Suprapubic skin (tissue), 4 donors: ENCODE data around the gene LRRC27.

Experiments
- EP300 ChIP-seq: sonication (generic); formaldehyde crosslinking; IDR thresholded peaks from one replicate; pipeline ENCODE4 v1.6.1; 2017; ENCODE audit warnings: antibody characterized with exemption
- POLR2A ChIP-seq, 2 donors: fragments of 450-650 bp; IDR thresholded peaks; one replicate each; pipeline ENCODE4 v1.6.1; 2017; ENCODE audit warnings: antibody characterized with exemption in 2 of 2, mild to moderate bottlenecking in 2 of 2, moderate library complexity in 2 of 2
- POLR2AphosphoS5 ChIP-seq, 3 donors: sonication (generic); formaldehyde crosslinking; IDR thresholded peaks; one replicate each; pipeline ENCODE4 v1.6.1; 2017; ENCODE audit warnings: antibody characterized with exemption in 3 of 3
- TF ChIP-seq, protein P1 (sequence below), 2 donors: fragments of 200-600 bp in 1 of 2; fragments of 450-650 bp in 1 of 2; sonication (generic) in 1 of 2; IDR thresholded peaks; one replicate each; pipeline ENCODE4 v1.5.1; 2016 to 2019; ENCODE audit warnings: antibody characterized with exemption in 2 of 2, mild to moderate bottlenecking in 1 of 2, moderate library complexity in 1 of 2

DNA sequence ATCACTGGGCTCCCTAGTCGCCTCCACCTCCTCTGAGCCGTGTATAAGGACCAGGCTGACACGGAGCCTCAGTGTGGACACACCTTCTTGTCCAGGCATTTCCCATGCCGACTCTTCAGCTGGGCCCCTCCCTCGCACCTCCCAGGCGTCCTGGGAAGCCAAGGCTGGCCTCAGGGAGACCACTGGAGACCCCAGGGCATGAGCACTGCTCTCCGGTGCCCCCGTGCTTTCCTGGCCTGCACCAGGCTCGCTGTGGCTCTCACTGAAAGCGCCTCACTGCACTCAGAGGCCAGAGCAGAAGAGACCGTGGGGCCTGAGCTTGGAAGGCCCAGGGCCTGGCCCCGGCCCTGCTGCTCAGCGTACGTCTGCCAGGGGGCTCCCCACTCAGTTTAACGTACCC lies 31.4 kb downstream of the LRRC27 start:
- TF ChIP-seq POLR2AphosphoS5 (IDR thresholded peaks at IDR 0.05) (no peak), EP300 (no peak), POLR2A (IDR thresholded peaks at IDR 0.05) (no peak)
- TF ChIP-seq, protein P1, sequence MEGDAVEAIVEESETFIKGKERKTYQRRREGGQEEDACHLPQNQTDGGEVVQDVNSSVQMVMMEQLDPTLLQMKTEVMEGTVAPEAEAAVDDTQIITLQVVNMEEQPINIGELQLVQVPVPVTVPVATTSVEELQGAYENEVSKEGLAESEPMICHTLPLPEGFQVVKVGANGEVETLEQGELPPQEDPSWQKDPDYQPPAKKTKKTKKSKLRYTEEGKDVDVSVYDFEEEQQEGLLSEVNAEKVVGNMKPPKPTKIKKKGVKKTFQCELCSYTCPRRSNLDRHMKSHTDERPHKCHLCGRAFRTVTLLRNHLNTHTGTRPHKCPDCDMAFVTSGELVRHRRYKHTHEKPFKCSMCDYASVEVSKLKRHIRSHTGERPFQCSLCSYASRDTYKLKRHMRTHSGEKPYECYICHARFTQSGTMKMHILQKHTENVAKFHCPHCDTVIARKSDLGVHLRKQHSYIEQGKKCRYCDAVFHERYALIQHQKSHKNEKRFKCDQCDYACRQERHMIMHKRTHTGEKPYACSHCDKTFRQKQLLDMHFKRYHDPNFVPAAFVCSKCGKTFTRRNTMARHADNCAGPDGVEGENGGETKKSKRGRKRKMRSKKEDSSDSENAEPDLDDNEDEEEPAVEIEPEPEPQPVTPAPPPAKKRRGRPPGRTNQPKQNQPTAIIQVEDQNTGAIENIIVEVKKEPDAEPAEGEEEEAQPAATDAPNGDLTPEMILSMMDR (IDR thresholded peaks at IDR 0.05), result no peak
